ENCODE data around the gene AFMID. TPM values are rescaled to one million over a fixed set of nuclear protein-coding genes. Genes with fewer than 3 reads are reported as not detected.
A peak's percentile ranks its signal among the peaks of the same experiment; 100 is the strongest.

Gene AFMID
- total and polyA plus RNA-seq, 2 donors (not counting 1 experiment from before 2014, with no cell fraction given): 18.2 to 24.8 TPM

DNA sequence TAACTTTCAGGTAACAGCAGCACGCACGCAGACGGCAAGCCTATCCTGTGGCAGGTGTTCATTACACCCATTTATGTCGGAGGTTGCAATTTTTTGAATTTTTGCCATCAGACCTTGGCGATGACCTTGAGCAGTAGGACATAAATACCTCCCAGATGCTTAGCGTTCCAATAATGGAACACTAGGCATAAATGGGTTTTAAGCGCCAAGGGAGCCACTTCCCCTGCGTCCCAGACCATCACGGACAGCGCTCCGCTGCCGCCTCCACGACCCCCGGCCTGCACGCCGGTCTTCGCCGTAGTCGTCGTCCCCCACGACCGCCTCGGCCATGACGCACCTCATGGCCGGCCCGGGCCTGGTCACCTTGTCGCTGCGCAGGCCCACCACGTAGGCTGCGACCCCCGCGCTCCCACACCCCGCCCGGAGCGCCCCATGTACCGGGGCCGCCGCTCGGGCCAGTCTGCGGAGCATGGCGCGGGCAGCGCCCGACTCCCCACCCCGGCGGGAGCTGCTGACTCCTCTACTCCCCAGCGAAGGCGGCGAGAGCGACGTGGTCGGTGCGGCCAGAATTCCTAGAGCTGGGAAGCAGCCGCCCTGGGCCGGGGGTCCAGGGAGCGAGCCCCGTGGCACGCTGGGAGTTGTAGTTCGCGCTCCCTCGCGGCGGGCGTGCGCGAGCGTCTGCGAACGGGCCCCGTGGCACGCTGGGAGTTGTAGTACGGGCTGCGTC, 66.9 kb downstream of the AFMID start:
- H3K36me3 ChIP-seq (replicated peaks in 1 of 2; ENCODE audit: control extremely low read depth in 1 of 2, control insufficient read depth in 1 of 2, extremely low read depth in 1 of 2, insufficient read depth in 2 of 2, low read length in 1 of 2): no peaks in the 10 kb centered on the region
- peak overlapping the region; percentile 13 to 84 (median 70) for H3K4me3 ChIP-seq (ENCODE audit: control extremely low read depth in 1 of 5, extremely low read depth in 1 of 5, insufficient read depth in 1 of 5, low read depth in 2 of 5, low read length in 4 of 5)
- Mint-ChIP-seq H3K9me3 (ENCODE audit: insufficient read depth) (no peaks in the 10 kb centered on the region), H3K27me3 (peaks cover 4% of the 10 kb centered on the region), H3K4me3 (peak overlapping the region; percentile 71), H3K4me1 (peaks cover 45% of the 10 kb centered on the region), H3K27ac (peak overlapping the region; percentile 91)
- peaks cover 49 to 61% of the 10 kb centered on the region in 2 donors for H3K4me1 ChIP-seq (ENCODE audit: control insufficient read depth in 2 of 2, insufficient read depth in 2 of 2, low read length in 2 of 2)
- peaks cover 7% of the 10 kb centered on the region for H4K20me1 ChIP-seq (ENCODE audit: control insufficient read depth, insufficient read depth, low read length, poor library complexity, severe bottlenecking)
- peak overlapping the region; percentile 98 for H2AFZ ChIP-seq (ENCODE audit: insufficient read depth, low read depth, low read length, poor library complexity, severe bottlenecking)
- intact Hi-C loops (cut with micrococcal nuclease): loop anchor here (1.0 to 5.0 kb wide), 2 partner anchors 40 to 122 kb away; partner anchors contain the start of genes BIRC5 and TMC8
- H3K27me3 ChIP-seq (replicated peaks in 1 of 4; ENCODE audit: control extremely low read depth in 1 of 4, control insufficient read depth in 3 of 4, insufficient read depth in 4 of 4, low read length in 3 of 4): peaks cover 0 to 6% (median 0%) of the 10 kb centered on the region in 4 experiments
- 2% methylated on average over 73 of the region's 73 CpGs for WGBS (ENCODE audit: insufficient coverage)
- peak overlapping the region; percentile 97 for H3K4me2 ChIP-seq (replicated peaks; ENCODE audit: low read depth, low read length, poor library complexity, severe bottlenecking)
- H3K79me2 ChIP-seq (ENCODE audit: control insufficient read depth, insufficient read depth, low read length): no peaks in the 10 kb centered on the region
- ChIA-PET POLR2A (interaction anchor here (0.6 to 1.5 kb wide), 2 partner anchors 45 to 105 kb away, joined by 3 to 6 read pairs; no protein-coding TSS in a partner anchor), CTCF (interaction anchor here (0.8 to 1.5 kb wide), 5 partner anchors 22 to 168 kb away, joined by 3 to 6 read pairs (median 4); no protein-coding TSS in a partner anchor)
- H3K27ac ChIP-seq (ENCODE audit: low read length in 2 of 2): peak overlapping the region; percentile 41 to 69
- peak overlapping the region; percentile 81 for H3K9ac ChIP-seq (ENCODE audit: low read length)
- ATAC-seq (ENCODE audit: low read depth): peak; percentile 65
- DNase-seq: peak; percentile 88
- H3K9me3 ChIP-seq (ENCODE audit: control extremely low read depth in 1 of 3, control insufficient read depth in 2 of 3, insufficient read depth in 1 of 3, low read length in 2 of 3): no peaks in the 10 kb centered on the region
- TF ChIP-seq, protein P1, sequence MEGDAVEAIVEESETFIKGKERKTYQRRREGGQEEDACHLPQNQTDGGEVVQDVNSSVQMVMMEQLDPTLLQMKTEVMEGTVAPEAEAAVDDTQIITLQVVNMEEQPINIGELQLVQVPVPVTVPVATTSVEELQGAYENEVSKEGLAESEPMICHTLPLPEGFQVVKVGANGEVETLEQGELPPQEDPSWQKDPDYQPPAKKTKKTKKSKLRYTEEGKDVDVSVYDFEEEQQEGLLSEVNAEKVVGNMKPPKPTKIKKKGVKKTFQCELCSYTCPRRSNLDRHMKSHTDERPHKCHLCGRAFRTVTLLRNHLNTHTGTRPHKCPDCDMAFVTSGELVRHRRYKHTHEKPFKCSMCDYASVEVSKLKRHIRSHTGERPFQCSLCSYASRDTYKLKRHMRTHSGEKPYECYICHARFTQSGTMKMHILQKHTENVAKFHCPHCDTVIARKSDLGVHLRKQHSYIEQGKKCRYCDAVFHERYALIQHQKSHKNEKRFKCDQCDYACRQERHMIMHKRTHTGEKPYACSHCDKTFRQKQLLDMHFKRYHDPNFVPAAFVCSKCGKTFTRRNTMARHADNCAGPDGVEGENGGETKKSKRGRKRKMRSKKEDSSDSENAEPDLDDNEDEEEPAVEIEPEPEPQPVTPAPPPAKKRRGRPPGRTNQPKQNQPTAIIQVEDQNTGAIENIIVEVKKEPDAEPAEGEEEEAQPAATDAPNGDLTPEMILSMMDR (IDR thresholded peaks at IDR 0.05): no peak
- TF ChIP-seq EZH2 (IDR thresholded peaks at IDR 0.05; ENCODE audit: borderline replicate concordance, insufficient read depth, low read depth, low read length, poor library complexity, severe bottlenecking): no peak
